PC-3 (cell line): ENCODE results near the gene ZP3. TPM values are rescaled to one million over a fixed set of nuclear protein-coding genes. Genes with fewer than 3 reads are reported as not detected.
"Not testable (repeated sequence)": the region's sequence is repeated elsewhere in the genome, so short reads cannot be mapped to it uniquely, and the experiment has no call there.

Source experiments
- ATAC-seq: fragments of 200-7000 bp; cut with Tn5 transposase; 2 replicates; pipeline ENCODE4 v1.9.1; 2020; ENCODE audit warnings: mild to moderate bottlenecking, moderate library complexity
- BruUV-seq: library from RNA; stranded (reverse); fragments of 400-500 nt; replicated peaks from 2 replicates; lab custom pipeline; 2021; lab: Mats Ljungman, UMichigan
- CTCF ChIA-PET: fragments of 300-600 bp; sonication (Branson Sonifier 250); formaldehyde crosslinking; loops from one replicate; lab custom pipeline; 2022; ENCODE audit warnings: antibody characterized with exemption; lab: Charles Lee
- POLR2A ChIA-PET: fragments of 300-600 bp; sonication (Branson Sonifier 250); formaldehyde crosslinking; loops from one replicate; lab custom pipeline; 2022; ENCODE audit warnings: antibody characterized with exemption; ENCODE audit not compliant: unreplicated experiment; lab: Charles Lee
- DNase-seq: peaks from one replicate; pipeline ENCODE4 v3.0.0-alpha.2; 2015
- H2AFZ ChIP-seq: fragments of 300-600 bp; sonication (generic); 2 replicates; pipeline ENCODE4 v1.6.0; 2016; ENCODE audit warnings: antibody characterized with exemption, low read length
- H3F3A ChIP-seq: fragments of 300-600 bp; sonication (generic); one replicate; pipeline ENCODE4 v1.6.0; 2017; ENCODE audit warnings: antibody characterized with exemption, low read length, control low read depth, mild to moderate bottlenecking; ENCODE audit not compliant: unreplicated experiment
- H3K27ac ChIP-seq: fragments of 300-600 bp; sonication (generic); 2 replicates; pipeline ENCODE4 v1.5.1; 2016; ENCODE audit warnings: mild to moderate bottlenecking, low read length
- H3K27me3 ChIP-seq: fragments of 300-600 bp; sonication (generic); 2 replicates; pipeline ENCODE4 v1.6.1; 2016; ENCODE audit warnings: low read length, mixed read lengths
- H3K36me3 ChIP-seq: fragments of 300-600 bp; sonication (generic); 2 replicates; pipeline ENCODE4 v1.6.1; 2016; ENCODE audit warnings: low read depth, mixed run types, low read length, mixed read lengths
- H3K4me1 ChIP-seq: fragments of 300-600 bp; sonication (generic); 2 replicates; pipeline ENCODE4 v1.5.1; 2016; ENCODE audit warnings: low read length; ENCODE audit not compliant: insufficient read depth
- H3K4me2 ChIP-seq: fragments of 300-600 bp; sonication (generic); 2 replicates; pipeline ENCODE4 v1.6.0; 2016; ENCODE audit warnings: low read length
- H3K4me3 ChIP-seq: fragments of 300-600 bp; sonication (generic); 2 replicates; pipeline ENCODE4 v1.5.1; 2016; ENCODE audit warnings: mild to moderate bottlenecking, low read length, mixed read lengths
- H3K79me2 ChIP-seq: fragments of 300-600 bp; sonication (generic); 2 replicates; pipeline ENCODE4 v1.6.1; 2017; ENCODE audit warnings: low read length, mixed read lengths
- H3K9ac ChIP-seq: fragments of 300-600 bp; sonication (generic); 2 replicates; pipeline ENCODE4 v1.6.0; 2016; ENCODE audit warnings: mild to moderate bottlenecking, low read length
- H3K9me2 ChIP-seq: fragments of 300-600 bp; sonication (generic); replicated peaks from 2 replicates; pipeline ENCODE4 v1.6.1; 2016; ENCODE audit warnings: mixed run types, low read length, mixed read lengths
- H3K9me3 ChIP-seq: fragments of 300-600 bp; sonication (generic); 2 replicates; pipeline ENCODE4 v1.6.1; 2016; ENCODE audit warnings: low read length, mixed read lengths
- H4K20me1 ChIP-seq: fragments of 300-600 bp; sonication (generic); 2 replicates; pipeline ENCODE4 v1.6.1; 2016; ENCODE audit warnings: low read length, mixed read lengths
- intact Hi-C: fragments of 100-400 bp; cut with micrococcal nuclease; formaldehyde crosslinking; loops from 2 replicates; pipeline ENCODE4 v1.9.0; 2023
- total RNA-seq: library from RNA; depleted of rRNA; stranded (reverse); fragments of >200 nt; gene quantifications from 2 replicates; pipeline ENCODE4 v1.2.3, GENCODE V29; 2014

The ZP3 gene
- total RNA-seq, 1 experiment from 2014 or later: 21.6 TPM

GRCh38 chr7:76445577-76446008, 20.8 kb downstream of the ZP3 start:
- H3K4me3 ChIP-seq, H3K4me1 ChIP-seq, H3K9me2 ChIP-seq, intact Hi-C loops, H3K4me2 ChIP-seq, H3K36me3 ChIP-seq, H3F3A ChIP-seq, BruUV-seq, H3K27me3 ChIP-seq, H3K9me3 ChIP-seq, H3K79me2 ChIP-seq, CTCF ChIA-PET, POLR2A ChIA-PET, H4K20me1 ChIP-seq, H3K9ac ChIP-seq: not testable (repeated sequence)
- ATAC-seq (peak; percentile 98), DNase-seq (peak; percentile 61)
- Histone ChIP-seq H3K27ac (peak overlapping the region; percentile 66), H2AFZ (peak overlapping the region; percentile 50; the same call in 1 of the 2 replicates)

- DNase-seq, H3K27me3 ChIP-seq, H3K9ac ChIP-seq, H3K79me2 ChIP-seq, H3K9me3 ChIP-seq, H3K4me2 ChIP-seq, H3K4me3 ChIP-seq, H3K36me3 ChIP-seq, H3F3A ChIP-seq, H2AFZ ChIP-seq, intact Hi-C loops, H3K4me1 ChIP-seq, BruUV-seq, H4K20me1 ChIP-seq, CTCF ChIA-PET, H3K9me2 ChIP-seq, POLR2A ChIA-PET: not testable (repeated sequence)
- ATAC-seq: peak; percentile 35
- H3K27ac ChIP-seq: peak overlapping the region; percentile 43; the same call in 1 of the 2 replicates
Measured at GRCh38 chr7:76457017-76457416, 32.3 kb downstream of the ZP3 start.

- H3K27ac ChIP-seq, H3K9ac ChIP-seq, H3K4me1 ChIP-seq, H3K9me3 ChIP-seq, intact Hi-C loops, H2AFZ ChIP-seq, H3K9me2 ChIP-seq, H3K4me3 ChIP-seq, CTCF ChIA-PET, H3K36me3 ChIP-seq, H3K79me2 ChIP-seq, H3F3A ChIP-seq, H3K4me2 ChIP-seq, H4K20me1 ChIP-seq, POLR2A ChIA-PET, DNase-seq, H3K27me3 ChIP-seq, ATAC-seq, BruUV-seq: not testable (repeated sequence)
Measured at GRCh38 chr7:76458504-76458903, 33.8 kb downstream of the ZP3 start.

DNA sequence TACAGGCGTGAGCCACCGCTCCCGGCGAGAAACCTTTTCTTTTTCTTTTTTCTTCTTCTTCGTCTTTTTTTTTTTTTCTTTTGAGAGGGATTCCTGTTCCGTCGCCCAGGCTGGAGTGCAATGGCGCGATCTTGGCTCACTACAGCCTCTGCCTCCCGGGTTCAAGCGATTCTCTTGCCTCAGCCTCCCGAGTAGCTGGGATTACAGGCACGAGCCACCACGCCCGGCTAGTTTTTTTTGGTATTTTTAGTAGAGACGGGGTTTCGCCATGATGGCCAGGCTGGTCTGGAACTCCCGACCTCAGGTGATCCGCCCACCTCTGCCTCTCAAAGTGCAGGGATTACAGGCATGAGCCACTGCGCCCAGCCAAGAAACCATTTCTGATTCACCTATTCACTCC, 36.0 kb downstream of the ZP3 start:
- H3K36me3 ChIP-seq, H3K27ac ChIP-seq, BruUV-seq, H3F3A ChIP-seq, H3K9me3 ChIP-seq, ATAC-seq, H3K27me3 ChIP-seq, H3K4me3 ChIP-seq, H3K4me2 ChIP-seq, POLR2A ChIA-PET, intact Hi-C loops, H4K20me1 ChIP-seq, H3K9me2 ChIP-seq, H3K79me2 ChIP-seq, H3K9ac ChIP-seq, DNase-seq, H3K4me1 ChIP-seq, H2AFZ ChIP-seq, CTCF ChIA-PET: not testable (repeated sequence)

- H3F3A ChIP-seq, BruUV-seq, DNase-seq, H3K27me3 ChIP-seq, H3K9ac ChIP-seq, intact Hi-C loops, H3K4me1 ChIP-seq, H2AFZ ChIP-seq, H3K9me3 ChIP-seq, H3K79me2 ChIP-seq, H3K4me2 ChIP-seq, CTCF ChIA-PET, POLR2A ChIA-PET, H4K20me1 ChIP-seq, H3K9me2 ChIP-seq, H3K36me3 ChIP-seq, H3K27ac ChIP-seq: not testable (repeated sequence)
- peak; percentile 87 for ATAC-seq
- peak within 1 kb of the TSS; percentile 56 for H3K4me3 ChIP-seq
Measured at GRCh38 chr7:76461464-76462101, 36.8 kb downstream of the ZP3 start, which contains the start of gene DTX2. Gene DTX2 (plus strand): TSS chr7:76461709. CDS start chr7:76480510, 18,801 bp downstream.

DNA sequence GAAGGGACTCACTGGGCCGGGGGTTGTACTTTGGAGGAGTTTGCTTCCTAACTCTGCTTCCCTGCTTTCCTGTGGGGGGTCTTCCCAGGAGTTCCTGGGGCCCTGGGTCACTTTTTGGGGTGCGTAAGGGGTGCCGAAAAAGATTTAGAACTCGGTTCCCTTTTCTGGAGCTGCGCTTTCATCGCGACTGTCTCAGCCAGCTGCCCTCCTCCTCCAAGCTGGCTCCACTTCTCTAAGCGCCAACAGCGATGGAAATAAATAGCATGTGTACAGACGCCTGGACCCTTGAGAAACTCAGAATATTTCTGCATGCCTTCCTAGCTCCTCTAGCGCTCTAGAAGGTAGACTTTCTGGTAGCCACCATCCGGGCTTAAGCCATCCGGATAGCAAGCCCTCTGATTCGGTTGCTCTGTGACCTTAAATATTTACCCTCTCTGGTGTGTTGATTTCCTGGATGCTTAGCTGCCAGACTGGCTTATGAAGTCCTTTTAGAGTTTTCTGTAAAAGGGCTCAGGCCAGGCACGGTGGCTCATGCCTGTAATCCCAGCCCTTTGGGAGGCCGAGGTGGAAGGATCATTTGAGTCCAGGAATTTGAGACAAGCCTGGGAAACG, 37.6 kb downstream of the ZP3 start:
- ATAC-seq: peak; percentile 37
- POLR2A ChIA-PET, H3K9me3 ChIP-seq, DNase-seq, H3K27me3 ChIP-seq, H4K20me1 ChIP-seq, H3K4me3 ChIP-seq, H3K79me2 ChIP-seq, H3K4me2 ChIP-seq, H3K36me3 ChIP-seq, CTCF ChIA-PET, H3K27ac ChIP-seq, intact Hi-C loops, H3F3A ChIP-seq, H3K9ac ChIP-seq, H3K4me1 ChIP-seq, H2AFZ ChIP-seq, H3K9me2 ChIP-seq: not testable (repeated sequence)
- TSS peak; percentile 68 for BruUV-seq
